Measurements from ENCODE around the gene ELMO1.

GRCh38 chr7:37275078-37275710 is 173.5 kb downstream of the ELMO1 start:
- TF ChIP-seq CTCF (IDR thresholded peaks at IDR 0.05): no peak
- no peak for TF ChIP-seq POLR2A (IDR thresholded peaks at IDR 0.05)

All from heart left ventricle (tissue), 13 donors.